ENCODE data around the gene PGGHG. TPM values are rescaled to one million over a fixed set of nuclear protein-coding genes. Genes with fewer than 3 reads are reported as not detected.

PGGHG gene
- total and polyA plus RNA-seq, 10 of the 15 experiments (the other 5 are each of a cell fraction or from before 2014, with no cell fraction given), result 0.10 to 8.3 (median 1.8) TPM

DNA sequence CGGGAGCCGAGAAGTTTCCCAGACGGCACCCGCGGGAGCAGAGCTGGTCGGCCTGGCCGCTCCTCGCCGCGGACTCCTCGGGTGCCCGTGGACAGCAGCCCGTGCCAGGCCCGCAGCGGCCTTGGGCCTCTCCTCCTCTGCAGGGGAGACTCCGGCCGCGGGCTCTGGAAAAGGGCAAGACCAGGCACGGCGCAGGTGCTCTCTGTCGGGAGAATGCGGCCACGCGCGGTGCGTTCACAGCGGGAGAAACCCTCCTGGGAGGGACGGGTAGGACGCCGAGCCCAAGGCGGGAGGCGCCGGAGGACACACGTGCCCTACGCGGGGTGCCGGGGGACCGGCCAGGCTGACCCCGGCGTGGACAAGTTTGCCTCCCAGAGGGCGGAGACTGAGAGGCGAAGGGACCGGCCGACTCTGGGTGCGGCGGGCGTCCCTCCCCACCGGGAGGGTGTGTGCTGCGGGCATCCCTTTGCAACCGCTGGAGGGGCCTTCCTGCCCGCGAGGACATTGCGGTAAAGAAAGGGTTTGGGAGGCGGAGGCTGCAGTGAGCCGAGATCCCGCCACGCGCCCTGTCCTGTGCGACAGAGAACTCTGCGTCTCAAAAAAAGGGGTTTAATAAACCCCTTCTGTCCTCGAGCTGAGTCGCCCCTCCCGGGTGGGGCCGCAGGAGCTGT, 27.2 kb downstream of the PGGHG start:
- H3K9me3 ChIP-seq (replicated peaks; ENCODE audit: control insufficient read depth, insufficient read depth, low read length), result no peaks in the 10 kb centered on the region
- peak overlapping the region; percentile 87 for H3K4me3 ChIP-seq
- no peaks in the 10 kb centered on the region for H4K20me1 ChIP-seq (ENCODE audit: control insufficient read depth, insufficient read depth)
- peak overlapping the region; percentile 99 for H3K9ac ChIP-seq (ENCODE audit: control insufficient read depth, insufficient read depth, low read length)
- no peak for ATAC-seq
- WGBS (ENCODE audit: insufficient coverage, insufficient replicate concordance, low lambda C conversion rate, missing lambda C conversion rate), result 71% methylated on average over 64 of the region's 64 CpGs
- H3K36me3 ChIP-seq (ENCODE audit: control insufficient read depth in 2 of 2, insufficient read depth in 2 of 2, low read length in 1 of 2), result peaks cover 2 to 5% of the 10 kb centered on the region in 2 experiments; a peak in 3 of 4 replicates
- H3K4me1 ChIP-seq (ENCODE audit: control insufficient read depth, insufficient read depth, low read length), result peaks cover 15% of the 10 kb centered on the region
- no peak overlapping the region for H2AFZ ChIP-seq (ENCODE audit: control insufficient read depth, low read depth, low read length)
- intact Hi-C loops (cut with micrococcal nuclease; ENCODE audit: unreplicated experiment), result no loop called here
- no peak for FAIRE-seq
- peak overlapping the region; percentile 97 for H3K4me2 ChIP-seq (ENCODE audit: control insufficient read depth, insufficient read depth)
- BruUV-seq (replicated peaks), result no TSS peak
- SMC1A ChIA-PET (ENCODE audit: uncharacterized antibody, unreplicated experiment), result interaction anchor here (0.9 to 4.0 kb wide), 6 partner anchors 10 to 66 kb away, joined by 3 to 42 read pairs (median 12); no protein-coding TSS in a partner anchor
- in situ Hi-C loops (cut with MboI), result no loop called here
- H3K27me3 ChIP-seq (replicated peaks in 1 of 2; ENCODE audit: control insufficient read depth in 2 of 2, insufficient read depth in 2 of 2, low read length in 1 of 2), result no peaks in the 10 kb centered on the region; a peak in 1 of 4 replicates
- H3K27ac ChIP-seq (ENCODE audit: control insufficient read depth, insufficient read depth), result peak overlapping the region; percentile 98
- no peak for DNase-seq (ENCODE audit: low read depth, low spot score)
- CTCF ChIA-PET, result interaction anchor here (0.9 to 3.7 kb wide), 8 partner anchors 10 to 132 kb away, joined by 5 to 43 read pairs (median 10); partner anchors contain the start of gene IFITM2
- POLR2A ChIA-PET, result interaction anchor here (0.6 to 4.5 kb wide), 10 partner anchors 8 to 109 kb away, joined by 3 to 45 read pairs (median 6); partner anchors contain the start of genes BET1L and RIC8A
- H3K79me2 ChIP-seq (ENCODE audit: control insufficient read depth, insufficient read depth, low read length), result peaks cover 66% of the 10 kb centered on the region
- RAD21 ChIA-PET (ENCODE audit: unreplicated experiment), result interaction anchor here (1.1 to 4.5 kb wide), 7 partner anchors 11 to 66 kb away, joined by 3 to 46 read pairs (median 7); no protein-coding TSS in a partner anchor
- TF ChIP-seq POLR2A (IDR thresholded peaks at IDR 0.05; ENCODE audit: low read depth, low read length) (peak; percentile 70), MYB (IDR thresholded peaks at IDR 0.05; ENCODE audit: borderline replicate concordance, low read depth, low read length) (no peak), IKZF1 (conservative IDR thresholded peaks at IDR 0.05) (peak; percentile 48), TCF7 (IDR thresholded peaks at IDR 0.05; ENCODE audit: borderline replicate concordance) (no peak), ZNF384 (IDR thresholded peaks at IDR 0.05; ENCODE audit: borderline replicate concordance, low read depth, low read length) (no peak), TCF3 (IDR thresholded peaks at IDR 0.05; ENCODE audit: borderline replicate concordance, insufficient read depth, low read depth, low read length) (no peak), CBFB (IDR thresholded peaks at IDR 0.05; ENCODE audit: low read depth) (no peak), GATAD2B (conservative IDR thresholded peaks at IDR 0.05; ENCODE audit: low read depth) (0 out of 2 replicates have a peak, but pooled peaks have one; percentile 38), SP1 (IDR thresholded peaks at IDR 0.05; ENCODE audit: low read depth, low read length) (no peak), ZZZ3 (IDR thresholded peaks at IDR 0.05; ENCODE audit: control insufficient read depth, insufficient read length, low read depth) (no peak), RUNX3 (IDR thresholded peaks at IDR 0.05; ENCODE audit: low read length) (0 out of 2 replicates have a peak, but pooled peaks have one; percentile 11), JUNB (IDR thresholded peaks at IDR 0.05) (no peak), SREBF2 (IDR thresholded peaks at IDR 0.05; ENCODE audit: low read length) (no peak), SPI1 (IDR thresholded peaks at IDR 0.05; ENCODE audit: borderline replicate concordance, insufficient read depth, low read depth, low read length) (no peak), STAT3 (IDR thresholded peaks at IDR 0.05; ENCODE audit: low read depth, low read length) (no peak)
- TF ChIP-seq, protein P1, sequence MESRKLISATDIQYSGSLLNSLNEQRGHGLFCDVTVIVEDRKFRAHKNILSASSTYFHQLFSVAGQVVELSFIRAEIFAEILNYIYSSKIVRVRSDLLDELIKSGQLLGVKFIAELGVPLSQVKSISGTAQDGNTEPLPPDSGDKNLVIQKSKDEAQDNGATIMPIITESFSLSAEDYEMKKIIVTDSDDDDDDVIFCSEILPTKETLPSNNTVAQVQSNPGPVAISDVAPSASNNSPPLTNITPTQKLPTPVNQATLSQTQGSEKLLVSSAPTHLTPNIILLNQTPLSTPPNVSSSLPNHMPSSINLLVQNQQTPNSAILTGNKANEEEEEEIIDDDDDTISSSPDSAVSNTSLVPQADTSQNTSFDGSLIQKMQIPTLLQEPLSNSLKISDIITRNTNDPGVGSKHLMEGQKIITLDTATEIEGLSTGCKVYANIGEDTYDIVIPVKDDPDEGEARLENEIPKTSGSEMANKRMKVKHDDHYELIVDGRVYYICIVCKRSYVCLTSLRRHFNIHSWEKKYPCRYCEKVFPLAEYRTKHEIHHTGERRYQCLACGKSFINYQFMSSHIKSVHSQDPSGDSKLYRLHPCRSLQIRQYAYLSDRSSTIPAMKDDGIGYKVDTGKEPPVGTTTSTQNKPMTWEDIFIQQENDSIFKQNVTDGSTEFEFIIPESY (IDR thresholded peaks at IDR 0.05), result no peak; the same call in 1 of the 2 replicates
- TF ChIP-seq, protein P2, sequence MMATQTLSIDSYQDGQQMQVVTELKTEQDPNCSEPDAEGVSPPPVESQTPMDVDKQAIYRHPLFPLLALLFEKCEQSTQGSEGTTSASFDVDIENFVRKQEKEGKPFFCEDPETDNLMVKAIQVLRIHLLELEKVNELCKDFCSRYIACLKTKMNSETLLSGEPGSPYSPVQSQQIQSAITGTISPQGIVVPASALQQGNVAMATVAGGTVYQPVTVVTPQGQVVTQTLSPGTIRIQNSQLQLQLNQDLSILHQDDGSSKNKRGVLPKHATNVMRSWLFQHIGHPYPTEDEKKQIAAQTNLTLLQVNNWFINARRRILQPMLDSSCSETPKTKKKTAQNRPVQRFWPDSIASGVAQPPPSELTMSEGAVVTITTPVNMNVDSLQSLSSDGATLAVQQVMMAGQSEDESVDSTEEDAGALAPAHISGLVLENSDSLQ (IDR thresholded peaks at IDR 0.05), result no peak
- TF ChIP-seq, protein P3, sequence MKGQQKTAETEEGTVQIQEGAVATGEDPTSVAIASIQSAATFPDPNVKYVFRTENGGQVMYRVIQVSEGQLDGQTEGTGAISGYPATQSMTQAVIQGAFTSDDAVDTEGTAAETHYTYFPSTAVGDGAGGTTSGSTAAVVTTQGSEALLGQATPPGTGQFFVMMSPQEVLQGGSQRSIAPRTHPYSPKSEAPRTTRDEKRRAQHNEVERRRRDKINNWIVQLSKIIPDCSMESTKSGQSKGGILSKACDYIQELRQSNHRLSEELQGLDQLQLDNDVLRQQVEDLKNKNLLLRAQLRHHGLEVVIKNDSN (IDR thresholded peaks at IDR 0.05; ENCODE audit: borderline replicate concordance, extremely low read length, insufficient read depth, low read depth, low read length), result no peak
- TF ChIP-seq, protein P4, sequence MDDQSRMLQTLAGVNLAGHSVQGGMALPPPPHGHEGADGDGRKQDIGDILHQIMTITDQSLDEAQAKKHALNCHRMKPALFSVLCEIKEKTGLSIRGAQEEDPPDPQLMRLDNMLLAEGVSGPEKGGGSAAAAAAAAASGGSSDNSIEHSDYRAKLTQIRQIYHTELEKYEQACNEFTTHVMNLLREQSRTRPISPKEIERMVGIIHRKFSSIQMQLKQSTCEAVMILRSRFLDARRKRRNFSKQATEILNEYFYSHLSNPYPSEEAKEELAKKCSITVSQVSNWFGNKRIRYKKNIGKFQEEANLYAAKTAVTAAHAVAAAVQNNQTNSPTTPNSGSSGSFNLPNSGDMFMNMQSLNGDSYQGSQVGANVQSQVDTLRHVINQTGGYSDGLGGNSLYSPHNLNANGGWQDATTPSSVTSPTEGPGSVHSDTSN (IDR thresholded peaks at IDR 0.05; ENCODE audit: insufficient replicate concordance, low read depth, low read length), result no peak

Measured in GM12878 (cell line).